ENCODE measurements around the gene RNF214. TPM values are rescaled to one million over a fixed set of nuclear protein-coding genes. Genes with fewer than 3 reads are reported as not detected.

RNF214 gene
- total RNA-seq, 4 donors from 2014 or later = 13.2 to 17.9 (median 13.9) TPM

GRCh38 chr11:117199053-117199915 lies 33.2 kb upstream of the RNF214 start, which contains the start of gene TAGLN:
TAGLN (plus strand) TSS chr11:117199370; CDS start chr11:117203014, 3,644 bp downstream.
- TF ChIP-seq CTCF (IDR thresholded peaks at IDR 0.05; ENCODE audit: low read depth) = no peak

GRCh38 chr11:117199916-117200812 lies 32.3 kb upstream of the RNF214 start:
- no peak for TF ChIP-seq CTCF (IDR thresholded peaks at IDR 0.05; ENCODE audit: low read depth)

DNA sequence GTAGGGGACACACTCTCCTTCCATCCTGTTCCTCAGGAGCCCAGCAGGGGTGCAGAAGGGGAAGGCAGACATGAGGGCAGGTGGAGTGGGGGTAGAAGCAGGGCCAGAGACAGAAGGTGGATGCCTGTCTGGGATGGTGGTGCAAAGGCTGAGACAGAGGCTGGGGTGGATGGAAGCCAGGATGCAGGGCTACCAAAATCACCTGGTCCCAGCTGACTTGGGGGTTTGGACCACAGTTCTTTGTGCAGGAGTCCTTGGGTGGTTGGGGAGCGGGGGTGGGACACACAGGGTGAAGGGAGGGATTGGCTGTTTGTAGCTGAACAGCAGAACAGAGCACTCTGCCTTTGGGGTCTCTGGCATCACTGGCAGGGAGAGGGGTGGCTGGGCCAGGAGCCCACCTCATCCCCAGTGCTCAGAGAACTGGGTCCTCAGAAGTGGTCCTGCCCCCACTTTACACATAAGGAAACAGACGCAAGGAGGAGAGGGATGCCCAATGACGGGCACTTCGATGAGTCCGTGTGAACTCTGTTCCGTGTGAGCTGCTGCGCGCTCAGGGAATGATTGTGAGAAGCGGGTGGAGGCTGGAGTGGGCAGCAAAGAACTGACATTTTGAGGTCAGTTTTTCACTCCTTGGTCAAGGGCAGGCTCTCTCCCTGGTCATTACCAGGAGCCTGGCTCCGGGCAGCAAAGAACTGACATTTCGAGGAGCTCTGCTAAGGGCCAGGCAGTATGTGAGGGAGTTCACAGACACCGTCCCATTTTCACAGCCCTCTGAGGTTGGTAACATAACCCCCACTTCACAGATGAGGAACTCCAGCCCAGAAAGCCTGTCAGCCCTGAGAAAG lies 31.4 kb upstream of the RNF214 start:
- no peak for TF ChIP-seq CTCF (IDR thresholded peaks at IDR 0.05; ENCODE audit: low read depth)

GRCh38 chr11:117201658-117202305 lies 30.7 kb upstream of the RNF214 start:
- no peak for TF ChIP-seq CTCF (IDR thresholded peaks at IDR 0.05; ENCODE audit: low read depth)

DNA sequence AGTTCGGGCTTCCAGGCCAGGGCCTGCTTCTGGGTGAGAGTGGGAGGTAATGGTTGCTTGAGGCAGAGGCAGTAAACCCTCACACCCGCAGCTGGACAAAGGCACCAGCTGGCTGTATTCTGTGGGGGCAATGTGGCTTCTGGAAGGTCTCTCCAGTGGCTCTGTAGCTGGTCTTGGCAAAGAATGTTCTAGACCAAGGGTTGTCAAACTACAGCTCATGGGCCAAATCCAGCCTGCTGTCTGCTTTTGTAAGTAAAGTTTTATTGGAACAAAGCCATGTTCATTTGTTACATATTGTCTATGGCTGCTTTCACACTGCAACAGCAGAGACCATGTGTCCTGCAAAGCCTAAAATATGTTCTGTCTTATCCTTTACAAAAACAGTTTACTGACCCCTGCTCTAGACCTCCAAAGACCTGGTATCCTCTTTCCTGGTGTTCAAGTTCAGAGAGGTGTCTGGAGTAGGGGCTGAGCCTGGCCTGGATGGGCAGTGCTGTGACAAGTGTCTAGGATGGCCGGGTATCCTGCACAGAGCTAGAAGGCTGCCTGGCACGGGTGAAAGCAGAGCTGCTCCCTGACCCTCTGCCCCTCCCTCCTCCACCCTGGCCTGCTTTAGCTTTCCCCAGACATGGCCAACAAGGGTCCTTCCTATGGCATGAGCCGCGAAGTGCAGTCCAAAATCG lies 29.9 kb upstream of the RNF214 start:
- TF ChIP-seq CTCF (IDR thresholded peaks at IDR 0.05; ENCODE audit: low read depth) = no peak

DNA sequence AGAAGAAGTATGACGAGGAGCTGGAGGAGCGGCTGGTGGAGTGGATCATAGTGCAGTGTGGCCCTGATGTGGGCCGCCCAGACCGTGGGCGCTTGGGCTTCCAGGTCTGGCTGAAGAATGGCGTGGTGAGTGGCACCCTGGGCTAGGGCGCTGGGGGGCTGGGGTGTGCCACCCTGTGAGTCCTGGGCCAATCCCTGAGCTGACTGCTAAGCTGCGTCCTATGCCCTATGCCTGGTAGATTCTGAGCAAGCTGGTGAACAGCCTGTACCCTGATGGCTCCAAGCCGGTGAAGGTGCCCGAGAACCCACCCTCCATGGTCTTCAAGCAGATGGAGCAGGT lies 29.4 kb upstream of the RNF214 start:
- no peak for TF ChIP-seq CTCF (IDR thresholded peaks at IDR 0.05; ENCODE audit: low read depth)
